CD4-positive, alpha-beta T cell treated with Interleukin-6 at 100 ng/mL for 8 hours (primary cell): ENCODE data around the gene PDGFB.
"Not testable (repeated sequence)": the region's sequence is repeated elsewhere in the genome, so short reads cannot be mapped to it uniquely, and the experiment has no call there.

Experiments
- DNase-seq: peaks from one replicate; pipeline ENCODE4 v3.0.0-alpha.2; 2020; ENCODE audit warnings: mixed read lengths, low spot score

The PDGFB gene

GRCh38 chr22:39226353-39226752, 18.4 kb downstream of the PDGFB start:
- no peak for DNase-seq

- DNase-seq: no peak
Measured at GRCh38 chr22:39225591-39225990, 19.2 kb downstream of the PDGFB start.

- no peak for DNase-seq
Measured at GRCh38 chr22:39224550-39224949, 20.2 kb downstream of the PDGFB start.

- no peak for DNase-seq
Measured at GRCh38 chr22:39223091-39223710, 21.6 kb downstream of the PDGFB start.

GRCh38 chr22:39221999-39222686, 22.6 kb downstream of the PDGFB start:
- DNase-seq: no peak

- no peak for DNase-seq
Measured at GRCh38 chr22:39220890-39221850, 23.6 kb downstream of the PDGFB start.

GRCh38 chr22:39220450-39220849, 24.3 kb downstream of the PDGFB start:
- no peak for DNase-seq

GRCh38 chr22:39219071-39220039, 25.4 kb downstream of the PDGFB start:
- no peak for DNase-seq

GRCh38 chr22:39218432-39218831, 26.4 kb downstream of the PDGFB start:
- DNase-seq: not testable (repeated sequence)

GRCh38 chr22:39216143-39216490, 28.7 kb downstream of the PDGFB start:
- DNase-seq: no peak

- DNase-seq: peak; percentile 24
Measured at GRCh38 chr22:39215426-39216142, 29.2 kb downstream of the PDGFB start.

- no peak for DNase-seq
Measured at GRCh38 chr22:39215070-39215396, 29.7 kb downstream of the PDGFB start.

- no peak for DNase-seq
Measured at GRCh38 chr22:39214383-39215069, 30.3 kb downstream of the PDGFB start.

GRCh38 chr22:39214006-39214382, 30.8 kb downstream of the PDGFB start:
- DNase-seq: no peak

- no peak for DNase-seq
Measured at GRCh38 chr22:39212721-39213376, 31.9 kb downstream of the PDGFB start.

GRCh38 chr22:39209756-39210155, 35.0 kb downstream of the PDGFB start:
- DNase-seq: no peak

GRCh38 chr22:39208013-39208680, 36.6 kb downstream of the PDGFB start:
- DNase-seq: no peak

- DNase-seq: no peak
Measured at GRCh38 chr22:39207141-39208012, 37.4 kb downstream of the PDGFB start.
